IPS-20b (cell line): Measurements from ENCODE around the gene ASPG.
A peak's percentile ranks its signal among the peaks of the same experiment; 100 is the strongest.

Experiments used
- H3K27ac ChIP-seq: one replicate; pipeline ENCODE4 v1.5.1; 2013; ENCODE audit warnings: low read length
- H3K27me3 ChIP-seq: 2 replicates; pipeline ENCODE4 v1.6.1; 2013; ENCODE audit warnings: mild to moderate bottlenecking, low read length, inconsistent platforms; ENCODE audit not compliant: insufficient read depth
- H3K36me3 ChIP-seq: 2 replicates; pipeline ENCODE4 v1.6.1; 2013; ENCODE audit warnings: low read depth, mild to moderate bottlenecking, inconsistent platforms, low read length, moderate library complexity; ENCODE audit not compliant: insufficient read depth
- H3K4me1 ChIP-seq: 2 replicates; pipeline ENCODE4 v1.6.1; 2013; ENCODE audit warnings: mild to moderate bottlenecking, control low read depth, inconsistent platforms, low read length, moderate library complexity; ENCODE audit not compliant: insufficient read depth
- H3K4me3 ChIP-seq: 2 replicates; pipeline ENCODE4 v1.5.1; 2013; ENCODE audit warnings: mild to moderate bottlenecking, low read length, inconsistent platforms
- H3K9ac ChIP-seq: 2 replicates; pipeline ENCODE4 v1.6.1; 2013; ENCODE audit warnings: low read depth, mild to moderate bottlenecking, inconsistent platforms, low read length, moderate library complexity
- H3K9me3 ChIP-seq: 2 replicates; pipeline ENCODE4 v1.6.1; 2013; ENCODE audit warnings: mild to moderate bottlenecking, low read depth, low read length, inconsistent platforms; ENCODE audit not compliant: insufficient read depth

ASPG gene

GRCh38 chr14:104110491-104111209 is 25.1 kb downstream of the ASPG start:
- Histone ChIP-seq H3K4me1 (no peaks in the 10 kb centered on the region), H3K4me3 (no peak overlapping the region), H3K36me3 (no peaks in the 10 kb centered on the region), H3K27me3 (peaks cover 15% of the 10 kb centered on the region), H3K27ac (no peak overlapping the region), H3K9me3 (no peaks in the 10 kb centered on the region), H3K9ac (no peak overlapping the region)

GRCh38 chr14:104111301-104112112 is 26.0 kb downstream of the ASPG start:
- no peak overlapping the region for H3K27ac ChIP-seq
- H3K9me3 ChIP-seq, result no peaks in the 10 kb centered on the region
- H3K36me3 ChIP-seq, result no peaks in the 10 kb centered on the region
- no peak overlapping the region for H3K4me3 ChIP-seq
- H3K27me3 ChIP-seq, result peaks cover 24% of the 10 kb centered on the region
- H3K4me1 ChIP-seq, result no peaks in the 10 kb centered on the region
- H3K9ac ChIP-seq, result no peak overlapping the region

GRCh38 chr14:104112113-104112505 is 26.6 kb downstream of the ASPG start:
- no peak overlapping the region for H3K27ac ChIP-seq
- no peaks in the 10 kb centered on the region for H3K4me1 ChIP-seq
- H3K4me3 ChIP-seq, result no peak overlapping the region
- H3K9ac ChIP-seq, result no peak overlapping the region
- no peaks in the 10 kb centered on the region for H3K9me3 ChIP-seq
- peaks cover 30% of the 10 kb centered on the region for H3K27me3 ChIP-seq
- no peaks in the 10 kb centered on the region for H3K36me3 ChIP-seq

- no peak overlapping the region for H3K4me3 ChIP-seq
- H3K9me3 ChIP-seq, result no peaks in the 10 kb centered on the region
- no peaks in the 10 kb centered on the region for H3K36me3 ChIP-seq
- peaks cover 38% of the 10 kb centered on the region for H3K27me3 ChIP-seq
- H3K4me1 ChIP-seq, result no peaks in the 10 kb centered on the region
- no peak overlapping the region for H3K27ac ChIP-seq
- H3K9ac ChIP-seq, result no peak overlapping the region
These were observed 27.4 kb downstream of the ASPG start for GRCh38 chr14:104112609-104113571.

- peaks cover 47% of the 10 kb centered on the region for H3K27me3 ChIP-seq
- no peak overlapping the region for H3K9ac ChIP-seq
- H3K36me3 ChIP-seq, result no peaks in the 10 kb centered on the region
- no peak overlapping the region for H3K27ac ChIP-seq
- H3K4me1 ChIP-seq, result no peaks in the 10 kb centered on the region
- H3K4me3 ChIP-seq, result no peak overlapping the region
- no peaks in the 10 kb centered on the region for H3K9me3 ChIP-seq
These were observed 28.3 kb downstream of the ASPG start for GRCh38 chr14:104113631-104114420.

- Histone ChIP-seq H3K27ac (no peak overlapping the region), H3K27me3 (peaks cover 55% of the 10 kb centered on the region), H3K36me3 (no peaks in the 10 kb centered on the region), H3K4me3 (no peak overlapping the region), H3K9me3 (no peaks in the 10 kb centered on the region), H3K9ac (no peak overlapping the region), H3K4me1 (no peaks in the 10 kb centered on the region)
These were observed 29.1 kb downstream of the ASPG start for GRCh38 chr14:104114421-104115130.

- H3K4me3 ChIP-seq, result no peak overlapping the region
- H3K9me3 ChIP-seq, result no peaks in the 10 kb centered on the region
- H3K27ac ChIP-seq, result no peak overlapping the region
- no peaks in the 10 kb centered on the region for H3K4me1 ChIP-seq
- no peaks in the 10 kb centered on the region for H3K36me3 ChIP-seq
- no peak overlapping the region for H3K9ac ChIP-seq
- peaks cover 57% of the 10 kb centered on the region for H3K27me3 ChIP-seq
These were observed 29.7 kb downstream of the ASPG start for GRCh38 chr14:104115131-104115600.

- Histone ChIP-seq H3K9ac (no peak overlapping the region), H3K4me1 (no peaks in the 10 kb centered on the region), H3K9me3 (no peaks in the 10 kb centered on the region), H3K27ac (no peak overlapping the region), H3K4me3 (no peak overlapping the region), H3K27me3 (peaks cover 63% of the 10 kb centered on the region), H3K36me3 (no peaks in the 10 kb centered on the region)
These were observed 30.3 kb downstream of the ASPG start for GRCh38 chr14:104115691-104116287.

- peak overlapping the region; percentile 47; the same call in 1 of the 2 replicates for H3K4me3 ChIP-seq
- no peaks in the 10 kb centered on the region for H3K36me3 ChIP-seq
- no peak overlapping the region for H3K27ac ChIP-seq
- H3K9me3 ChIP-seq, result no peaks in the 10 kb centered on the region; the same call in 1 of the 2 replicates
- peaks cover 68% of the 10 kb centered on the region for H3K27me3 ChIP-seq
- no peak overlapping the region for H3K9ac ChIP-seq
- no peaks in the 10 kb centered on the region for H3K4me1 ChIP-seq
These were observed 30.8 kb downstream of the ASPG start for GRCh38 chr14:104116288-104116755.

- H3K27ac ChIP-seq, result no peak overlapping the region
- H3K27me3 ChIP-seq, result peaks cover 68% of the 10 kb centered on the region
- H3K9ac ChIP-seq, result no peak overlapping the region
- no peaks in the 10 kb centered on the region for H3K36me3 ChIP-seq
- H3K9me3 ChIP-seq, result no peaks in the 10 kb centered on the region; the same call in 1 of the 2 replicates
- H3K4me3 ChIP-seq, result peak overlapping the region; percentile 47; the same call in 1 of the 2 replicates
- H3K4me1 ChIP-seq, result no peaks in the 10 kb centered on the region
These were observed 31.3 kb downstream of the ASPG start for GRCh38 chr14:104116756-104117340.
